Measurements from ENCODE around the gene AGPAT1. TPM values are rescaled to one million over a fixed set of nuclear protein-coding genes. Genes with fewer than 3 reads are reported as not detected.

Gene AGPAT1
- total and polyA plus RNA-seq, 10 of the 15 experiments (the other 5 are each of a cell fraction or from before 2014, with no cell fraction given), result 13.9 to 39.5 (median 24.7) TPM

DNA sequence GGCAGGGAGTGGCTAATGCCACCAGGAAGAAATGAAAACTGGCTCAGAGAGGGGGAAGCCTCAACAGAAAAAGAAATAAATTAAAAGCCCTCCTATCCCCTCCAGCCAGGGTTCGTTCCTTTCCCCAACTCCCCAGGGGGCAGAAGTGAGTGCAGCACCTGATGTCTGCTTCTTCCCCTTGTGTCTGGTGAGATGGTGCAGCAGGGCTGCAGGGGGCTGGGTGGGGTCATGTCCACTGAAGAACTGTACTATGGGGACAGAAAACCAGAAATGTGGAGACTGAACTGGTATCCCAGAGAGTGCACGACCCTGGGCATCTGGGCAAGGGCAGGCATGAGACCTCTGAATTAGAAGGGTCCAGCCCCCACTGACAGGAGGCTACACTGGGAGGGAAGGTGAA, 7.5 kb downstream of the AGPAT1 start (continued):
- TF ChIP-seq, protein P1, sequence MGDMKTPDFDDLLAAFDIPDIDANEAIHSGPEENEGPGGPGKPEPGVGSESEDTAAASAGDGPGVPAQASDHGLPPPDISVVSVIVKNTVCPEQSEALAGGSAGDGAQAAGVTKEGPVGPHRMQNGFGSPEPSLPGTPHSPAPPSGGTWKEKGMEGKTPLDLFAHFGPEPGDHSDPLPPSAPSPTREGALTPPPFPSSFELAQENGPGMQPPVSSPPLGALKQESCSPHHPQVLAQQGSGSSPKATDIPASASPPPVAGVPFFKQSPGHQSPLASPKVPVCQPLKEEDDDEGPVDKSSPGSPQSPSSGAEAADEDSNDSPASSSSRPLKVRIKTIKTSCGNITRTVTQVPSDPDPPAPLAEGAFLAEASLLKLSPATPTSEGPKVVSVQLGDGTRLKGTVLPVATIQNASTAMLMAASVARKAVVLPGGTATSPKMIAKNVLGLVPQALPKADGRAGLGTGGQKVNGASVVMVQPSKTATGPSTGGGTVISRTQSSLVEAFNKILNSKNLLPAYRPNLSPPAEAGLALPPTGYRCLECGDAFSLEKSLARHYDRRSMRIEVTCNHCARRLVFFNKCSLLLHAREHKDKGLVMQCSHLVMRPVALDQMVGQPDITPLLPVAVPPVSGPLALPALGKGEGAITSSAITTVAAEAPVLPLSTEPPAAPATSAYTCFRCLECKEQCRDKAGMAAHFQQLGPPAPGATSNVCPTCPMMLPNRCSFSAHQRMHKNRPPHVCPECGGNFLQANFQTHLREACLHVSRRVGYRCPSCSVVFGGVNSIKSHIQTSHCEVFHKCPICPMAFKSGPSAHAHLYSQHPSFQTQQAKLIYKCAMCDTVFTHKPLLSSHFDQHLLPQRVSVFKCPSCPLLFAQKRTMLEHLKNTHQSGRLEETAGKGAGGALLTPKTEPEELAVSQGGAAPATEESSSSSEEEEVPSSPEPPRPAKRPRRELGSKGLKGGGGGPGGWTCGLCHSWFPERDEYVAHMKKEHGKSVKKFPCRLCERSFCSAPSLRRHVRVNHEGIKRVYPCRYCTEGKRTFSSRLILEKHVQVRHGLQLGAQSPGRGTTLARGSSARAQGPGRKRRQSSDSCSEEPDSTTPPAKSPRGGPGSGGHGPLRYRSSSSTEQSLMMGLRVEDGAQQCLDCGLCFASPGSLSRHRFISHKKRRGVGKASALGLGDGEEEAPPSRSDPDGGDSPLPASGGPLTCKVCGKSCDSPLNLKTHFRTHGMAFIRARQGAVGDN (IDR thresholded peaks at IDR 0.05), result no peak
- TF ChIP-seq, protein P2, sequence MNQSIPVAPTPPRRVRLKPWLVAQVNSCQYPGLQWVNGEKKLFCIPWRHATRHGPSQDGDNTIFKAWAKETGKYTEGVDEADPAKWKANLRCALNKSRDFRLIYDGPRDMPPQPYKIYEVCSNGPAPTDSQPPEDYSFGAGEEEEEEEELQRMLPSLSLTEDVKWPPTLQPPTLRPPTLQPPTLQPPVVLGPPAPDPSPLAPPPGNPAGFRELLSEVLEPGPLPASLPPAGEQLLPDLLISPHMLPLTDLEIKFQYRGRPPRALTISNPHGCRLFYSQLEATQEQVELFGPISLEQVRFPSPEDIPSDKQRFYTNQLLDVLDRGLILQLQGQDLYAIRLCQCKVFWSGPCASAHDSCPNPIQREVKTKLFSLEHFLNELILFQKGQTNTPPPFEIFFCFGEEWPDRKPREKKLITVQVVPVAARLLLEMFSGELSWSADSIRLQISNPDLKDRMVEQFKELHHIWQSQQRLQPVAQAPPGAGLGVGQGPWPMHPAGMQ (IDR thresholded peaks at IDR 0.05; ENCODE audit: borderline replicate concordance), result no peak
- no peak for TF ChIP-seq TARDBP (IDR thresholded peaks at IDR 0.05; ENCODE audit: borderline replicate concordance)
- TF ChIP-seq MEF2B (IDR thresholded peaks at IDR 0.05; ENCODE audit: partially characterized antibody, poor library complexity, severe bottlenecking), result no peak
- no peak for TF ChIP-seq RFX5 (IDR thresholded peaks at IDR 0.05; ENCODE audit: low read depth, low read length)
- TF ChIP-seq EZH2 (IDR thresholded peaks at IDR 0.05; ENCODE audit: borderline replicate concordance, control insufficient read depth, low read depth, low read length), result no peak
- no peak for TF ChIP-seq KAT2A (conservative IDR thresholded peaks at IDR 0.05; ENCODE audit: control insufficient read depth, low read depth, low read length)

DNA sequence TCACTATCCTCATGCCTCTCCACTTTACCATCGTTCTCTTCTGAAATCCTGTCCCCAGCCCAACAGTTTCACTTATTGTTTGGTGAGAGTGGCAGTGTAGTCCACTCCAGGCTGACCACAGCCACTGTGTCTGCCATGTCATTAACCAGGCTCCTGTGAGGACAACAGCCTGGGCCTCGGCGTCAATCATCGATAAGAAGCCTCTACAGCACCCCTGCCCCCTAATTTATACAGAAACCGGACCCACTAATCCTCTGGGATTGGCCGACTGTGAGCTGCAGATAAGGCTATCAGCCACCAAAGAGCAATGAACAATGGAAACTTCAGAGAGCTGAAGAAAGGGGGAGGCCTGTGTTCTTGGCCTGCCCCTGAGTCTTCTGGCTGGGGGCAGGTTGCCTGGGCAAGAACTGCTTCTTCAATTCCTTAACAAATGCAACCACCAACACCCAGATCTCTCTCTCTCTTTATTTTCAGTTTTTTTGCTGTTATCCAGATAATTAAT, 8.1 kb downstream of the AGPAT1 start:
- Histone ChIP-seq H3K9ac (ENCODE audit: control insufficient read depth, insufficient read depth, low read length) (no peak overlapping the region), H3K27me3 (replicated peaks in 1 of 2; ENCODE audit: control insufficient read depth in 2 of 2, insufficient read depth in 2 of 2, low read length in 1 of 2) (no peaks in the 10 kb centered on the region), H4K20me1 (ENCODE audit: control insufficient read depth, insufficient read depth) (no peaks in the 10 kb centered on the region; the same call in 1 of the 2 replicates), H3K4me1 (ENCODE audit: control insufficient read depth, insufficient read depth, low read length) (no peaks in the 10 kb centered on the region), H3K4me2 (ENCODE audit: control insufficient read depth, insufficient read depth) (no peak overlapping the region), H3K27ac (ENCODE audit: control insufficient read depth, insufficient read depth) (no peak overlapping the region), H3K79me2 (ENCODE audit: control insufficient read depth, insufficient read depth, low read length) (no peaks in the 10 kb centered on the region), H2AFZ (ENCODE audit: control insufficient read depth, low read depth, low read length) (no peak overlapping the region), H3K36me3 (ENCODE audit: control insufficient read depth in 2 of 2, insufficient read depth in 2 of 2, low read length in 1 of 2) (peaks cover 0 to 3% of the 10 kb centered on the region in 2 experiments; a peak in 1 of 4 replicates), H3K4me3 (no peak overlapping the region), H3K9me3 (replicated peaks; ENCODE audit: control insufficient read depth, insufficient read depth, low read length) (no peaks in the 10 kb centered on the region)
- 94% methylated on average over 6 of the region's 6 CpGs for WGBS (ENCODE audit: insufficient coverage, insufficient replicate concordance, low lambda C conversion rate, missing lambda C conversion rate)
- ChIA-PET SMC1A (ENCODE audit: uncharacterized antibody, unreplicated experiment) (no interaction called here), RAD21 (ENCODE audit: unreplicated experiment) (no interaction called here), CTCF (no interaction called here), POLR2A (no interaction called here)
- intact Hi-C loops (cut with micrococcal nuclease; ENCODE audit: unreplicated experiment), result no loop called here
- TF ChIP-seq MTA2 (IDR thresholded peaks at IDR 0.05; ENCODE audit: low read depth), result no peak
- no peak for TF ChIP-seq NR2C1 (IDR thresholded peaks at IDR 0.05)
- TF ChIP-seq, protein P3, sequence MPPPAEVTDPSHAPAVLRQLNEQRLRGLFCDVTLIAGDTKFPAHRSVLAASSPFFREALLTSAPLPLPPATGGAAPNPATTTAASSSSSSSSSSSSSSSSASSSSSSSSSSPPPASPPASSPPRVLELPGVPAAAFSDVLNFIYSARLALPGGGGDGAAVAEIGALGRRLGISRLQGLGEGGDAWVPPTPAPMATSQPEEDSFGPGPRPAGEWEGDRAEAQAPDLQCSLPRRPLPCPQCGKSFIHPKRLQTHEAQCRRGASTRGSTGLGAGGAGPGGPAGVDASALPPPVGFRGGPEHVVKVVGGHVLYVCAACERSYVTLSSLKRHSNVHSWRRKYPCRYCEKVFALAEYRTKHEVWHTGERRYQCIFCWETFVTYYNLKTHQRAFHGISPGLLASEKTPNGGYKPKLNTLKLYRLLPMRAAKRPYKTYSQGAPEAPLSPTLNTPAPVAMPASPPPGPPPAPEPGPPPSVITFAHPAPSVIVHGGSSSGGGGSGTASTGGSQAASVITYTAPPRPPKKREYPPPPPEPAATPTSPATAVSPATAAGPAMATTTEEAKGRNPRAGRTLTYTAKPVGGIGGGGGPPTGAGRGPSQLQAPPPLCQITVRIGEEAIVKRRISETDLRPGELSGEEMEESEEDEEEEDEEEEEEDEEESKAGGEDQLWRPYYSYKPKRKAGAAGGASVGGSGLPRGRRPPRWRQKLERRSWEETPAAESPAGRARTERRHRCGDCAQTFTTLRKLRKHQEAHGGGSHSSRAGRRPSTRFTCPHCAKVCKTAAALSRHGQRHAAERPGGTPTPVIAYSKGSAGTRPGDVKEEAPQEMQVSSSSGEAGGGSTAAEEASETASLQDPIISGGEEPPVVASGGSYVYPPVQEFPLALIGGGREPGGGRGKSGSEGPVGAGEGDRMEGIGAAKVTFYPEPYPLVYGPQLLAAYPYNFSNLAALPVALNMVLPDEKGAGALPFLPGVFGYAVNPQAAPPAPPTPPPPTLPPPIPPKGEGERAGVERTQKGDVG (CRISPR knock-in tag; IDR thresholded peaks at IDR 0.05), result no peak
- no peak for TF ChIP-seq PML (IDR thresholded peaks at IDR 0.05; ENCODE audit: low read length)
- no TSS peak for BruUV-seq (replicated peaks)
- FAIRE-seq, result no peak
- no peak for ATAC-seq
- in situ Hi-C loops (cut with MboI), result no loop called here
- DNase-seq (ENCODE audit: low read depth, low spot score), result no peak

Data from GM12878 (cell line).